ENCODE measurements around the gene NUTF2. TPM values are rescaled to one million over a fixed set of nuclear protein-coding genes. Genes with fewer than 3 reads are reported as not detected.

The NUTF2 gene
- total and polyA plus RNA-seq, 2 of the 4 experiments (the other 2 are of a cell fraction): 42.7 to 361 TPM

DNA sequence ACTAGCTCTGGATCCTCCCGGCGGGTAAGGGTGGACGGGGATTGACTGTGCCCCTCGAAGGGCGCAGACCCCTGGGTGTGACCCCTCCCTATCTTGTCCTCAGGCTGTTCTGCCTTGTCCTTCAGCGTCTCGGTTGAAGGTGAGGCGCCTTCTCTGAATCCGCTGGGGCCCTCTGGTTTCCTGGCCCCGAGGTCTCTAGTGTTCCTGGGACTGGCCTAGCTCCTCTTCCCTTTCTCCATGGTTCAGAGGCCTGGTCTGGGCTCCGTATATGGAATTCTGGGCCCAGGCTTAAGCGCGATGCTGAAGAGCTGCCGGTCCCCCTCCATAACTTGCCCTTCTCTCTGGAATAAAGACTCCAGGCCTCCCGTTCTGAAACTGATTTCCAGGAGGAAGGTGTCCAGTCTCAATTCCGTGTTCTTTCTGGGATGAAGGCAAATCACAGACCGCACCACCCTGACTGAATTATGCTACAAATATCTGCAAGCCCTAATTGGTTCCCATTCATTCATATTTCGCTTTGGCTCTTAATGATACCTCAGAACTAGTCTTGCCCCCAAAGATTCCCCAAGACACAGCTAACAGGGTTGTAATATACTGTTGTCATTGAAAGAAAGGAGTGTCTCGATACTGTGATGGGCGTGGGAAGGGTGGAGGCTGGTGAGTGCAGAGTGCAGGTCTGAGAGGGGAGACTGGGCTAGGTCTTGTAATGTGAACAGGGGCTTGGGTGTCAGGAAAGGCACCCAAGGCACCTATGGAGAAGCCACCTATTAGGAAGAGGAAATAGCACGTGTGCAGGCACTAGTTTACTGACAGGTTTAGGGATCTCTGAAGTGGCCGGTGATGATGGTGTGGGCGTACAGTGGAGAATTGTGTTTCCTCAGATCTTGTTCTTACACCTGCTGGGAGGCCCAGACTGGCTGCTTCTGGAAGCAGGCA is 27.0 kb downstream of the NUTF2 start (continued):
- TF ChIP-seq RAD21 (IDR thresholded peaks at IDR 0.05; ENCODE audit: low read length): no peak

GRCh38 chr16:67874372-67874771 is 27.6 kb downstream of the NUTF2 start:
- Histone ChIP-seq H3K79me1 (ENCODE audit: low read depth in 1 of 2, low read length in 2 of 2) (peaks cover 28 to 72% of the 10 kb centered on the region in 2 experiments), H4K20me1 (ENCODE audit: insufficient read depth, low read length) (peaks cover 49% of the 10 kb centered on the region), H3K23ac (ENCODE audit: low read depth, low read length) (peak overlapping the region; percentile 34), H2AK5ac (ENCODE audit: low read depth, low read length) (peak overlapping the region; percentile 74; the same call in 1 of the 2 replicates), H3K14ac (replicated peaks; ENCODE audit: low read depth, low read length) (0 out of 2 replicates have a peak overlapping the region, but pooled peaks have one; percentile 11), H3K4me3 (ENCODE audit: insufficient read depth, low read depth, low read length) (peak overlapping the region; percentile 89; the same call in 1 of the 2 replicates), H3K4me1 (ENCODE audit: control insufficient read depth, insufficient read depth, low read length) (peaks cover 10% of the 10 kb centered on the region), H3K4ac (ENCODE audit: low read depth, low read length) (0 out of 2 replicates have a peak overlapping the region, but pooled peaks have one; percentile 22), H3K9ac (ENCODE audit: low read depth, low read length) (peak overlapping the region; percentile 95), H3K9me3 (ENCODE audit: control insufficient read depth, insufficient read depth, low read length) (no peaks in the 10 kb centered on the region), H4K5ac (ENCODE audit: low read depth, low read length) (no peak overlapping the region), H4K91ac (ENCODE audit: insufficient read depth, low read depth, low read length) (no peak overlapping the region), H2BK20ac (ENCODE audit: low read depth, low read length) (no peak overlapping the region), H3K27ac (ENCODE audit: insufficient read depth, low read length) (no peak overlapping the region), H3K4me2 (ENCODE audit: low read depth, low read length) (peak overlapping the region; percentile 95), H4K8ac (ENCODE audit: low read depth in 2 of 2, low read length in 2 of 2) (no peak overlapping the region), H3K18ac (ENCODE audit: low read depth, low read length) (no peak overlapping the region), H3K27me3 (ENCODE audit: control insufficient read depth, insufficient read depth, low read length) (no peaks in the 10 kb centered on the region), H2BK5ac (ENCODE audit: low read depth, low read length, poor library complexity, severe bottlenecking) (no peak overlapping the region), H3K56ac (ENCODE audit: extremely low read depth, insufficient read depth, low read length) (no peak overlapping the region), H3K36me3 (ENCODE audit: control insufficient read depth, insufficient read depth, low read length) (peaks cover 54% of the 10 kb centered on the region), H3K9me1 (ENCODE audit: insufficient read depth, low read length) (peaks cover 18% of the 10 kb centered on the region), H2AFZ (replicated peaks; ENCODE audit: low read length, poor library complexity) (peak overlapping the region; percentile 39), H2BK15ac (ENCODE audit: low read depth, low read length) (no peak overlapping the region), H2BK120ac (ENCODE audit: low read depth, low read length) (no peak overlapping the region), H2AK9ac (replicated peaks; ENCODE audit: low read depth, low read length, poor library complexity) (peak overlapping the region; percentile 84)
- TF ChIP-seq POLR2A (IDR thresholded peaks at IDR 0.05; ENCODE audit: low read depth, low read length) (no peak), FOS (IDR thresholded peaks at IDR 0.05; ENCODE audit: low read depth, low read length) (no peak), SMC3 (IDR thresholded peaks at IDR 0.05; ENCODE audit: low read depth, low read length) (no peak), MAZ (IDR thresholded peaks at IDR 0.05; ENCODE audit: borderline replicate concordance, low read depth, low read length) (no peak), RFX5 (IDR thresholded peaks at IDR 0.05; ENCODE audit: low read depth, low read length) (no peak), BHLHE40 (IDR thresholded peaks at IDR 0.05; ENCODE audit: low read depth, low read length) (no peak)
- DNase-seq (no peak), ATAC-seq (ENCODE audit: low read depth) (no peak)
- ChIA-PET POLR2A (ENCODE audit: unreplicated experiment) (no interaction called here), CTCF (interaction anchor here (1.2 to 1.8 kb wide), 2 partner anchors 10 to 58 kb away, joined by 3 to 7 read pairs; partner anchors contain the start of gene NRN1L)
- intact Hi-C loops (cut with micrococcal nuclease) (no loop called here), in situ Hi-C loops (cut with MboI; ENCODE audit: low sequenced_read_pairs) (no loop called here), dilution Hi-C loops (cut with HindIII; ENCODE audit: low sequenced_read_pairs, unreplicated experiment) (no loop called here)
- WGBS, 2 experiments (ENCODE audit: extremely low coverage in 2 of 2, insufficient read length in 1 of 2): no CpG with 5 or more reads among the region's 3 CpGs
- BruUV-seq (replicated peaks): no TSS peak
